Neuronal stem cell (in vitro differentiated cells): Measurements from ENCODE around the gene SSX5.

Experiments
- DNase-seq: peaks from one replicate; pipeline ENCODE4 v3.0.0-alpha.2; 2013; ENCODE audit warnings: low spot score
- H2AFZ ChIP-seq: one replicate; pipeline ENCODE4 v1.6.1; 2013; ENCODE audit warnings: mild to moderate bottlenecking, low read length, inconsistent platforms
- H2AK5ac ChIP-seq: 2 replicates; pipeline ENCODE4 v1.6.1; 2013; ENCODE audit warnings: low read depth, mild to moderate bottlenecking, inconsistent platforms, low read length, moderate library complexity, mixed read lengths
- H2BK120ac ChIP-seq: 2 replicates; pipeline ENCODE4 v1.6.1; 2013; ENCODE audit warnings: low read depth, mild to moderate bottlenecking, inconsistent platforms, low read length, moderate library complexity, mixed read lengths
- H2BK12ac ChIP-seq: one replicate; pipeline ENCODE4 v1.6.1; 2013; ENCODE audit warnings: low read length, inconsistent platforms
- H2BK15ac ChIP-seq: 2 replicates; pipeline ENCODE4 v1.6.1; 2013; ENCODE audit warnings: mild to moderate bottlenecking, low read length, inconsistent platforms, mixed read lengths
- H2BK5ac ChIP-seq: one replicate; pipeline ENCODE4 v1.6.1; 2013; ENCODE audit warnings: inconsistent platforms, mild to moderate bottlenecking, low read length, moderate library complexity
- H3K14ac ChIP-seq: one replicate; pipeline ENCODE4 v1.6.1; 2013; ENCODE audit warnings: low read length, inconsistent platforms
- H3K18ac ChIP-seq: 2 replicates; pipeline ENCODE4 v1.6.1; 2013; ENCODE audit warnings: low read length, inconsistent platforms
- H3K23ac ChIP-seq: 2 replicates; pipeline ENCODE4 v1.6.1; 2013; ENCODE audit warnings: low read depth, mild to moderate bottlenecking, mixed read lengths, low read length, inconsistent platforms; ENCODE audit not compliant: poor library complexity
- H3K27ac ChIP-seq: replicated peaks from 3 replicates; pipeline ENCODE4 v1.5.1; 2013; ENCODE audit warnings: low read length, inconsistent platforms
- H3K27me3 ChIP-seq, 3 experiments: 2 replicates each; pipeline ENCODE4 v1.6.1; 2013; ENCODE audit warnings: low read length in 3 of 3, mild to moderate bottlenecking in 2 of 3, inconsistent platforms in 1 of 3, low read depth in 1 of 3, mixed read lengths in 1 of 3, moderate library complexity in 1 of 3; ENCODE audit not compliant: control insufficient read depth in 3 of 3, insufficient read depth in 3 of 3
- H3K36me3 ChIP-seq, 2 donors: replicated peaks in 1 of 2; 2 replicates each; pipeline ENCODE4 v1.6.1; 2013; ENCODE audit warnings: low read length in 2 of 2; ENCODE audit not compliant: control insufficient read depth in 2 of 2, insufficient read depth in 2 of 2
- H3K4ac ChIP-seq: 2 replicates; pipeline ENCODE4 v1.6.1; 2013; ENCODE audit warnings: inconsistent platforms, mild to moderate bottlenecking, low read length, moderate library complexity
- H3K4me1 ChIP-seq, 2 donors: 1 replicate in 1 of 2; 2 replicates in 1 of 2; pipeline ENCODE4 v1.6.1; 2013; ENCODE audit warnings: low read length in 2 of 2, low read depth in 1 of 2; ENCODE audit not compliant: control insufficient read depth in 2 of 2, insufficient read depth in 1 of 2
- H3K4me2 ChIP-seq: one replicate; pipeline ENCODE4 v1.6.1; 2013; ENCODE audit warnings: mild to moderate bottlenecking, low read length, inconsistent platforms; ENCODE audit not compliant: insufficient read depth, poor library complexity, severe bottlenecking
- H3K4me3 ChIP-seq, 2 donors: 2 replicates each; pipeline ENCODE4 v1.5.1; 2013; ENCODE audit warnings: low read length in 2 of 2, mild to moderate bottlenecking in 2 of 2, inconsistent platforms in 1 of 2, moderate library complexity in 1 of 2
- H3K79me1 ChIP-seq: one replicate; pipeline ENCODE4 v1.6.1; 2013; ENCODE audit warnings: low read depth, mild to moderate bottlenecking, inconsistent platforms, low read length, moderate library complexity
- H3K9ac ChIP-seq: one replicate; pipeline ENCODE4 v1.6.1; 2013; ENCODE audit warnings: mild to moderate bottlenecking, low read depth, low read length, inconsistent platforms; ENCODE audit not compliant: poor library complexity
- H3K9me3 ChIP-seq, 2 donors: replicated peaks in 1 of 2; 2 replicates each; pipeline versions ENCODE3 to v1.6.1; 2013; ENCODE audit warnings: low read length in 2 of 2, mild to moderate bottlenecking in 2 of 2, inconsistent platforms in 1 of 2, low read depth in 1 of 2, mixed read lengths in 1 of 2, moderate library complexity in 1 of 2; ENCODE audit not compliant: control insufficient read depth in 2 of 2, insufficient read depth in 1 of 2
- H4K8ac ChIP-seq: one replicate; pipeline ENCODE4 v1.6.1; 2013; ENCODE audit warnings: low read depth, mild to moderate bottlenecking, inconsistent platforms, low read length, moderate library complexity
- H4K91ac ChIP-seq: one replicate; pipeline ENCODE4 v1.6.1; 2013; ENCODE audit warnings: low read length, low read depth, mild to moderate bottlenecking, inconsistent platforms; ENCODE audit not compliant: poor library complexity
- WGBS, 2 donors: extraction: QIAGEN DNeasy Blood & Tissue Kit; methylation state at CpG; one replicate each; pipeline ENCODE4 v1.1.7; 2013; ENCODE audit warnings: missing lambda C conversion rate in 2 of 2, mixed read lengths in 1 of 2; ENCODE audit not compliant: insufficient read length in 2 of 2, insufficient replicate concordance in 1 of 2; ENCODE audit errors: extremely low coverage in 2 of 2; 5-methylcytosine and 5-hydroxymethylcytosine counted together

SSX5 gene

DNA sequence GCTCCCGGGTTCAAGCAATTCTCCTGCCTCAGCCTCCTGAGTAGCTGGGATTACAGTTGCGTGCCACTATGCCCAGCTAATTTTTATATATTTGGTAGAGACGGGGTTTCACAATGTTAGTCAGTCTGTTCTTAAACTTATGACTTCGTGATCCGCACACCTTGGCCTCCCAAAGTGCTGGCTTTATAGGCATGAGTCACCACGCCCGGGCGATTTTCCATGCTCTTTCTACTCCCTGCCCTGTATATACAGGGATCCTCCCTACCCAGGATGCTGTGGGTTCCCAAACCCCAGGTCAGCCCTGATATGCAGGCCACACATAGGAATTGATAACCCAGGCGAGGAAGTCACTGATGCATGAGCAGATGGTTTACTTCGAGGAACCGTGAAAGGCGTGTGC lies 31.4 kb downstream of the SSX5 start:
- no peak overlapping the region for H3K18ac ChIP-seq
- H3K23ac ChIP-seq = no peak overlapping the region
- no CpG with 5 or more reads among the region's 12 CpGs for WGBS, 2 donors
- no peak overlapping the region for H2BK5ac ChIP-seq
- no peak overlapping the region for H3K4ac ChIP-seq
- H2AK5ac ChIP-seq = no peak overlapping the region
- no peaks in the 10 kb centered on the region for H3K79me1 ChIP-seq
- no peak overlapping the region for H2BK120ac ChIP-seq
- no peaks in the 10 kb centered on the region for H3K9me3 ChIP-seq
- no peak overlapping the region for H4K8ac ChIP-seq
- DNase-seq = no peak
- no peak overlapping the region for H2BK12ac ChIP-seq
- no peak overlapping the region for H3K14ac ChIP-seq
- H3K36me3 ChIP-seq = no peaks in the 10 kb centered on the region
- no peak overlapping the region for H2AFZ ChIP-seq
- H3K4me1 ChIP-seq = no peaks in the 10 kb centered on the region
- no peak overlapping the region for H2BK15ac ChIP-seq
- no peak overlapping the region for H3K4me3 ChIP-seq
- H3K27ac ChIP-seq = no peak overlapping the region
- peaks cover 0 to 3% (median 0%) of the 10 kb centered on the region in 3 experiments for H3K27me3 ChIP-seq
- H3K4me2 ChIP-seq = no peak overlapping the region
- H3K9ac ChIP-seq = no peak overlapping the region
- no peak overlapping the region for H4K91ac ChIP-seq

DNA sequence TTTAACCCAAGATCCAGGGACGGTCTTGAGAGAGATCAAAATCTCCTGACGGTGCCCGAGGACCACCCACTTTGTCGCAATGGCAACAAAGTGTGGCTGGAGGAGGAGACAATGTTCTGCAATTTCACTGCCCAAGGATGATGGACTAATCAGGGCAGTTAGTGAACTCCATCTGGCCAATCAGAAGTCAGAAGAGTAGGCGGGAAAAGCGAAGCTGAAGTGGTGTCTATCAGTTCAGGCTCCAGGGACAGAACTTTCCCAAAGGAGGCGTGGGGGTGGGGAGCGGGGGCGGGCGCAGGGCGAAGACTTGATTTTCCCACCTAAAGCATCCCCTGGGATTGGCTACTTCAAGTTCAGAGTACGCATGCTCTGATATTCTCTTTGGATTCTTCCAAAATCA lies 40.6 kb downstream of the SSX5 start:
- no peaks in the 10 kb centered on the region for H3K9me3 ChIP-seq
- H2BK12ac ChIP-seq = no peak overlapping the region
- H3K4me2 ChIP-seq = no peak overlapping the region
- no peak overlapping the region for H3K23ac ChIP-seq
- no peaks in the 10 kb centered on the region for H3K79me1 ChIP-seq
- no peak overlapping the region for H2BK15ac ChIP-seq
- H2AFZ ChIP-seq = no peak overlapping the region
- no peak overlapping the region for H3K9ac ChIP-seq
- peaks cover 0 to 5% (median 0%) of the 10 kb centered on the region in 3 experiments for H3K27me3 ChIP-seq
- H4K91ac ChIP-seq = no peak overlapping the region
- H2BK5ac ChIP-seq = no peak overlapping the region
- DNase-seq = no peak
- H2BK120ac ChIP-seq = no peak overlapping the region
- H4K8ac ChIP-seq = no peak overlapping the region
- WGBS, 2 donors = no CpG with 5 or more reads among the region's 12 CpGs
- no peak overlapping the region for H3K4ac ChIP-seq
- no peak overlapping the region for H2AK5ac ChIP-seq
- no peak overlapping the region for H3K14ac ChIP-seq
- no peaks in the 10 kb centered on the region for H3K36me3 ChIP-seq
- H3K4me3 ChIP-seq = no peak overlapping the region
- H3K4me1 ChIP-seq = no peaks in the 10 kb centered on the region
- H3K27ac ChIP-seq = no peak overlapping the region
- H3K18ac ChIP-seq = no peak overlapping the region

DNA sequence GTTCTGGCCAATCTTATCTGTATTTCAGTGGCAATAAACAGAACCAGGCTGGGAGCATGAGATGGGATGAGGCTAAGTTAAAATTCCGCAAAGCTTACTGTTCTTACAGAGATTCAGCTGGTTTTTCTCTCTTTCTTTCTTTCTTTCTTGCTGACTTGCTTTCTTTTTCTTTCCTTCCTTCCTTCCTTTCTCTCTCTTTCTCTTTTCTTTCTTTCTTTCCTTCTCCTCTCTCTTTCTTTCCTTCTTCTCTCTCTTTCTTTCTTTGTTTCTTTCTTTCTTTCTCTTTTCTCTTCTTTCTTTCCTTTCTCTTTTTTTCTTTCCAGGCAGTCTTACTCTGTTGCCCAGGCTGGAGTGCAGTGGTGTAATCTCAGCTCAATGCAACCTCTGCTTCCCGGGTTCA lies 41.8 kb downstream of the SSX5 start:
- H3K36me3 ChIP-seq = no peaks in the 10 kb centered on the region
- no peak overlapping the region for H4K8ac ChIP-seq
- H3K27ac ChIP-seq = no peak overlapping the region
- no peak overlapping the region for H3K23ac ChIP-seq
- no peak overlapping the region for H2BK12ac ChIP-seq
- H3K4me3 ChIP-seq = no peak overlapping the region
- WGBS, 2 donors = no CpG with 5 or more reads among the region's 2 CpGs
- no peak overlapping the region for H2BK120ac ChIP-seq
- no peaks in the 10 kb centered on the region for H3K9me3 ChIP-seq
- no peak overlapping the region for H3K18ac ChIP-seq
- no peak overlapping the region for H3K14ac ChIP-seq
- no peak overlapping the region for H3K9ac ChIP-seq
- no peaks in the 10 kb centered on the region for H3K79me1 ChIP-seq
- no peak overlapping the region for H2AK5ac ChIP-seq
- no peak overlapping the region for H2AFZ ChIP-seq
- H3K4ac ChIP-seq = no peak overlapping the region
- no peaks in the 10 kb centered on the region for H3K4me1 ChIP-seq
- H3K27me3 ChIP-seq = peaks cover 0 to 5% (median 0%) of the 10 kb centered on the region in 3 experiments
- H3K4me2 ChIP-seq = no peak overlapping the region
- H2BK5ac ChIP-seq = no peak overlapping the region
- DNase-seq = no peak
- H2BK15ac ChIP-seq = no peak overlapping the region
- H4K91ac ChIP-seq = no peak overlapping the region

DNA sequence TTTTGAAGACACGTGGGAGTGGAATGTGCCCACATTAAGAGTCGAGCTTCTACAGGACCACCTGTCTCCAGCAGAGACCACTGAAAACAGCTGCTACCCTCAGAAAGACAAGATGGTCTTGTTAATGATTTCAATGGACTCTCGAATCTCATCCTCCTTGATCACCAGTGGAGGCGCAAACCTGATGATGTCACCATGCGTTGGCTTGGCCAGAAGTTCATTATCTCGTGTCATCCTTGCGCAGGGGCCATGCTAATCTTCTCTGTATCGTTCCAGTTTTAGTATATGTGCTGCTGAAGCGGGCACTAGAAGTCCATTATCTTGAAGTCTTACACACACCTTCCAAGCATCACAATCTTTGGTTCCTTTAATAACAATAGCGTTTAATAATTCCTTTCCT lies 42.8 kb downstream of the SSX5 start:
- Histone ChIP-seq H3K36me3 (no peaks in the 10 kb centered on the region), H2BK5ac (no peak overlapping the region)
- no CpG with 5 or more reads among the region's 10 CpGs for WGBS, 2 donors

More for the DNA sequence above, 42.8 kb downstream of the SSX5 start:
- Histone ChIP-seq H4K91ac (no peak overlapping the region), H4K8ac (no peak overlapping the region), H3K9me3 (no peaks in the 10 kb centered on the region), H2AFZ (no peak overlapping the region), H2BK12ac (no peak overlapping the region), H2BK15ac (no peak overlapping the region), H3K4me1 (no peaks in the 10 kb centered on the region), H3K4me2 (no peak overlapping the region), H3K9ac (no peak overlapping the region), H2BK120ac (no peak overlapping the region), H3K27ac (no peak overlapping the region), H3K79me1 (no peaks in the 10 kb centered on the region), H3K4me3 (no peak overlapping the region), H3K27me3 (no peaks in the 10 kb centered on the region), H3K4ac (no peak overlapping the region), H2AK5ac (no peak overlapping the region), H3K18ac (no peak overlapping the region), H3K14ac (no peak overlapping the region), H3K23ac (no peak overlapping the region)
- DNase-seq = no peak
